NCI-H69 (cell line): Measurements from ENCODE around the gene C9orf78.

Experiments
- DNase-seq: peaks from one replicate; lab custom pipeline; 2025; lab: John Stamatoyannopoulos, UW

C9orf78 gene

DNA sequence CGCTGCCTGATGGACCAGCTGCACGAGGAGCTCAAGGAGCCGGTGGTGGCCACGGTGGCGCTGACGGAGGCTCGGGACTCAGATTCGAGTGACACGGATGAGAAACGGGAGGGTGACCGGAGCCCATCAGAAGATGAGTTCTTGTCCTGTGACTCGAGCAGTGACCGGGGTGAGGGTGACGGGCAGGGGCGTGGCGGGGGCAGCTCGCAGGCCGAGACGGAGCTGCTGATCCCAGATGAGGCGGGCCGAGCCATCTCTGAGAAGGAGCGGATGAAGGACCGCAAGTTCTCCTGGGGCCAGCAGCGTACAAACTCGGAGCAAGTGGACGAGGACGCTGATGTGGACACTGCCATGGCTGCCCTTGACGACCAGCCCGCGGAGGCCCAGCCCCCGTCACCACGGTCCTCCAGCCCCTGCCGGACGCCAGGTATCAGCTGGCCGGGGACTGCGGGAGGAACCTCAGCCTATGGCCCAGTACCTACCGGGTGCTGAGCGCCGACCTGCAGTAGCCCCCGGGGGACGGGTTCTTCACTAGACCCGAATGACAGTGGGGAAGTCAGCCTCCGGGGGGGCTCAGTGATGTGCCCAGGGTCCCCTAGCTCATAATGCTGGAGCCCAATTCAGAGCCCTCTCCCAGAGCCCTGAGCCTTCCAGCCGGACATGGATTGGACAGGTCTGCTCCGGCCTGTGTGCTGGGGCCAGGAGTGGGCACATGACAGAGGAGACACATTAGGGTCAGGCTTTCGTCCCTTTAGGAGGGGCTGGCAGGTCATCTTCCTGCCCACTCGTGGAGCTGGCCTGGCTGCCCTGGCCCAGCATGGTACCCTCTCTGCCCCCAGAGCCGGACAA, 33.2 kb upstream of the C9orf78 start:
- no peak for DNase-seq

DNA sequence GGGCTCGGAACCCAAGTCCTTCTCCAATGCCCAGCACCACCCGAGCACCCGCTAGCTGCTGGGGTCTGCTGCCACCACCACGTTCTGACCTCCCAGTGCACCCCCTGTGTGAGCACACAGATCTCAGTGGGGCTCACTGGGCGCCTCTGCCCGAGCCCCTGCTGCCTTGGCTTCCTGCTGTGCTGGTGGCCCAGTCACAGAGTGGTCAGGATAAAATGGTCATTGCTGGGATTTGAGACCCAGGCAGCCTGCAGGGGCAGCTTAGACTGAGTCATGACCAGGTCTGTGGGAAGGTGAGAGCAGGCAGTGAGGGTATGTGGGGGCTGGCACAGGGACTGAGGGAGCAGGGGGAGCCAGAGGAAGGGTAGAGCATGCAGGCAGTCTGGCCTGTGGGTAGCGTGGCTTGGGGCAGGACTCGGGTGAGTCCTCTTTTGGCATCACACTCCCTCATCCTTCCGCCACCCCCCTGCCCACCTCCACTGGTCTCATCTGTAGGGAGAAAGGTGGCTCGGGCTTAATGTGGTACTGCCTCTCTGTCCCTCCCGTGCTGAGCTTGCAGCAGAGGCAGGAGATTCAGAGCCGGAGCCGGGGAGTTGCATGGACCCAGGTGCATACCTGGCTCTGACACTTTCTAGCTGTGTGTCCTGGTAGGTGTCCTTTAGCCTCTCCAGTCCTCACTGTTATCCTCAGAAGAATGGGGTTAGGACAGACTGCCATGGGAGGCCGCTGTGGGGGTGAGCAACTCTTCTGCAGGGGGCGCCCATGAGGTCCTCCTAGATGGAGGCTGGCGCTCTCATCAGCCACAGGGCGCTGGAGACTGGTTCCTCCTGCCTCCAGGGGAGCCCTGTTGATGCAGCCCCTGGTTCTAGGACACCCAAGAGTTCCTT, 32.3 kb upstream of the C9orf78 start:
- no peak for DNase-seq

DNA sequence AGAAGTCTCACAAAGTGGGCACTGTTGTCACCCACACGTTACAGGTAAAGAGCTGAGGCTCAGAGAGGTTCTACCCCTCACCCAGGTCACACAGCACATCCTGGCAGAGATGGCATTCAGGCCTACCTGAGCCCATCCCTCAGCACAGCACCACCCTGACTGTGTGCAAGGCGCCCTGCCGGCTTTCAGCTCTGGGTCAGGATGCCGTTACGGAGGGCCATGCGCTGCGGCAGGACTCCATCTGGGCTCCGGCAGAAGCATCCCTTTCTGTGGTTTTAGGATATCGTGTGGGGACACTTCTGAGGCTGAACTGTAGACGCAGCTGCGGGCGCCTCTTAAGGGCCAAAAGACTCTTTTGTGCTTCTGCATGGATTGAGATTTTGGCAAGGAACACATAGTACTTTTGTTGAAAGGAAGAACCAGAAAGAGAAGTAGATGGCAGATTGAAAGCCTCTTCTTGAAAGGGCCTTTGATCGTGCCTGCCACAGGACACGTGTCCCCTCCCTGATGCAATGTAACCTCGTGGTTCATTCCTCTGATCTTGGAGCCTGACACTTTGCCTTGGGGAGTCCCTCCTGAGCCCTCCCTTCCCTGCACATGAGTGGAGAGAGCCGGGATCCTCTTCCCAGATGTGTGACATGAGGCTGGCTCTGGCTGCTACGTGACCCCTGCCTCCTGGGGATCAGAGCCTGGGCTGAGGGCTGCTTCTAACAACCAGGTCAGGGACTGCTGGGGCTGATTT, 31.5 kb upstream of the C9orf78 start:
- DNase-seq, result no peak

DNA sequence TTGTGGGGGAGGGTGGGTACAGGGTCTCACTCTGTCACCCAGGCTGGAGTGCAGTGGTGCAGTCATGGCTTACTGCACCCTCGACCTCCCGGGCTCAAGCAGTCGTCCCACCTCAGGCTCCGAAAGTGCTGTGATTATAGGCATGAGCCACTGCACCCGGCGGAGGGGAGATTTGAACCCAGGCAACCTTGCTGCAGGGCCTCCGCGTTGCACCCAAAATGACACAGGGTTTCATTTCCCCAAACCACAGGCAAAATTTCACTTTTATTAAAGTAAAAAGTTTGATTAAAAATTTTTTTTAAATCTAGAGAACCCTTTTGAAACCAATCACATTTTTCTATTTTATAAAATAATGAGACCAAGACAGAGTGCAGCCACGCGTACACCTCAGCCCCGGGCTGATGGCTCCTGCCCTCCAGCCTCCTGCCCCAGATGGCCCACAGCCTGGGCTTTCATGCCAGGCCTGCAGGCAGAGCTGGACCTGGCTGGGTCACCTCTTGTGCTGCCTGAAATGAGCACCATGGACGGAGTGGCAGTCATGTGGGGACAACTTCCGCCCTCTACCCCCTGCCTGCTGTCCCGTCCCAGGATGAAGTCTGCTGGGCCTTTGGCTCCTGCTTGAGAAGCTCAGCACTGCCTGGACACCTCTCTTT, 30.7 kb upstream of the C9orf78 start:
- DNase-seq, result no peak

DNA sequence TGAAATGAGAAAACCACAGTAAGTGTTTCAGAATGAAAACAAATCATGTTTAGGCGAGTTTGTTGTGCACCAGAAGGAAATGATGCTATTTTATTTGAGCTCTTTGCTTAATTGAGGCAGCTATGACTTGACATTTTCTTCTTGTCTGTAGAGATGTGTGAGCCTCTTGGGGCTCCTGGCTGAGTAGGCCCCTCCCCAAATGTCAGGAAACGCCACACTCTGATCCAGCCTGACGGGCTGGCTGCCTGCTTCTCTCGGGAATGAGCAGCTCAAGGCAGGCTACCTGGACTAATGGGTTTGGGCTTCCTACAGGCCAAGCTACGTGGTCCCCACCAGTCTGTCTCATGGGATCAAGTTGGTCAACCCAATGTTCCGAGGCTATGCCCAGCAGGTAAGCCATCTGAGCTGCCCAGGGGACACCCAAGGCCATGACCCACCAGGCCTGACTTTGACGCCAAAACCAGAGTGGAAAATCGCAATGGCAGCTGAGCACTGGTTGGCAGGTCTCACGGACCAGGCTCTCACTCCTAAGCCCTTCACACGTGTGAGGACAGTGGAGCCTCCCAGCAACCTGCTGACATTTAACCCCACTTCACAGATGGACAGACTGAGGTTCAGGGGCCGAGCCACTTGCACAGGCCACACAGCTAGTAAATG, 30.0 kb upstream of the C9orf78 start:
- no peak for DNase-seq

DNA sequence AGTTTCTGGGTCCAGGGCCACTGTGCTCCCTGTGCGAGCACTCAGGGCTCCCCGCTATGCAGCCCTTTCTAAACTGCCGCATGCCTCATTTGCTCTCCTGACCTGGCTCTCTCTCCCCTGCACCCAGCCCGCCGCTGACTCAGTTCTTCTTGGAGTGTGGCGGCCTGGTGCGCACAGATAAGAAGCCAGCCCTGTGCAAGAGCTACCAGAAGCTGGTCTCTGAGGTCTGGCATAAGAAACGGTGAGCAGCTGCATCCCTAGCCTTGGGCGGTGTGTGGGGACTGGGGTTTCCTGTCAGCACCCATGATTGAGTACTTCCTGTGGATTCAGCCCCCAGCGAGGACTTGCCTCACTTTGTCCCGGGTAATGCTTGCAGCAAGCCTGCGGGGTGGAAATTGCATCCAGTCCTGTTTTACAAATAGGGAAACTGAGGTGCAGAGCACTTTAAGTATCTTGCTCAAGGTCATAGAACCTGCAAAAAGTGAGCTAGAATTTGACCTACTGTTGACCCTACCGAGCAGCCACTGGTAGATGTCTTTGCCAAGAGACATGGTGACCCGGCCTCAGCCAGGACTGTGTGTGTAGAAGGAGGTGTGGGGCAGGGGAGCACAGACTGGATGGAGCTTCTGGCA, 28.1 kb upstream of the C9orf78 start:
- peak; percentile 86 for DNase-seq

DNA sequence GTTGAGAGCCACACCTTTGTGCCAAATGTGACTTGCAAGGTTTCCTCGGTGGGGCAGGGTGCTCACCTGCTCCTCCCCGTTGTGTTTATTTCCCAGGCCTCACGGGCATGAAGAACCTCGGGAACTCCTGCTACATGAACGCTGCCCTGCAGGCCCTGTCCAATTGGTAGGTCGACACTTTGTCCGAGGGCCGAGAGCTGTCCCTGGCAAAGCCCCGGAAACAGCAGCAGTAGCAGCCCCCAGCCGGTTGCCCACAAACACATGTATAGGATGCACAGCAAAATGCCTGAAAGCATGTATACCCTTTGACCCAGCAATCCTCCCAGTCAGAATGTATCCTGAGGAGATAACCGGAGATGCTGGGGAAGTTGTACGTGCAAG, 26.4 kb upstream of the C9orf78 start:
- no peak for DNase-seq

DNA sequence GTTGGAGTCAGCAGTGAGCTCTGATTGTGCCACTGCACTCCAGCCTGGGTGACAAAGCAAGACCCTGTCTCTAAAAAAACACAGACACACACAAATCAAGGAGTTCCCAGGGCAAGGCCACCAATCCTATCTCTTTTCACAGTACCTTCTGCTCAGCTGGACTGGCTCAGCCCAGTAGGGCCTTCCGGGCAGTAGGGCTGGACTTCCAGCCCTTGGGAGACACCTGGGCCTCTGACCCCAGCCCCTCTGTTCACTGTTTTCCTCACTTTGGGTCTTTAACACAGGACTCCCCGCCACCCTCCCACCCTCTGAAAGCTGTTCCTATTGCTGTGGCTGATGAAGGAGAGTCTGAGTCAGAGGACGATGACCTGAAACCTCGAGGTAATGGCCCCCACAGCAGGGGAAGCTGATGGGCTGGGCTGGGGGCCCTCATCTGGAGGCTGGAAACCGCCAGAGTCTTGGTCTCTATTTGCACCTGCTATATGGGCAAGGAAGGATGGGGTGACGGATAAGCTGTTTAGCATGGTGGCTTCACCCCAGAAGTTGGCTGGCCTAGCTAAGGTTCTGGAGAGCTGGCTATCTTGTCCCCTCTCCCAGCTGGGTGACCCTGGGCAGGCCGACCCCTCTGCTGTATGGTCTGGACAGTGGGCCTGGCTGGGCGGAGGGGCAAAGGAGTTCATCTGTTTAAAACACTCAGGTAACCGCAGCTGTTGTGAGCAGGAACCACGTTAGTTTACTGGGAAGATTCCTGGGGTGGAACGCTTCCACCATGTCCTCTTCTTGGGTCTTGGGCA, 25.8 kb upstream of the C9orf78 start:
- no peak for DNase-seq

DNA sequence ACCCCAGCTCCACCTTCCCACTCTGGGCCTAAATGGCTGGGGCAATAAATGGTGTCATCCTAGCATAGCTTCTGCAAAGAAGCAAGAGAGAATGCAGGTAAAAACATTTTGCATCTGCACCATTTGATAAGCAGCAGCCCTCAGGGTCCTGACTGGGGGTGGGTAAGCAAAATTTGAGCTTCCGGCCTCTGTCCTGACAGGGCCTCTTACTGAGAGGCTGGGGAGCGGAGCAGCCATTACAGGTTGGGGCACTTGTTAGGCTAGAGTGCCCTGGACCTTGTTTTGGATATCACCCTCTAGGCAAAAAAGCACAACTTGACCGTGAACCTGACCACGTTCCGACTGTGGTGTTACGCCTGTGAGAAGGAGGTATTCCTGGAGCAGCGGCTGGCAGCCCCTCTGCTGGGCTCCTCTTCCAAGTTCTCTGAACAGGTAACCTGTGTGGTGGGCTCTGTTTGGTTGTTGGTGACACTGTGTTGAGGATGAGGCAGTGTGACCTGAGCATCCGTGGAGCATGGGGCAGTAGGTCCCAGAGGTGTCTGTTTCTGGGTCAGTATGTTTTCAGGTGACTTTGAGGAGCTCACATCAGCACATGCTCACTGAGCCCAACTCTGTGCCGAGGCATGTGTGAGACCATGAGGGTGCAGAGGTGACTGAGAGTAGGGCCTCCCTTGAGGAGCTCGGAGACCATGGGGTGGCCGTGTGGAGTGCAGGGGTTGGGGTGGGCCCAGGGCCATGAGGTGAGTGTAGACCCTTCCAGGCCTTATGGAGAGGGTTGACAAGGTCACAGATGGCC, 23.3 kb upstream of the C9orf78 start:
- no peak for DNase-seq

DNA sequence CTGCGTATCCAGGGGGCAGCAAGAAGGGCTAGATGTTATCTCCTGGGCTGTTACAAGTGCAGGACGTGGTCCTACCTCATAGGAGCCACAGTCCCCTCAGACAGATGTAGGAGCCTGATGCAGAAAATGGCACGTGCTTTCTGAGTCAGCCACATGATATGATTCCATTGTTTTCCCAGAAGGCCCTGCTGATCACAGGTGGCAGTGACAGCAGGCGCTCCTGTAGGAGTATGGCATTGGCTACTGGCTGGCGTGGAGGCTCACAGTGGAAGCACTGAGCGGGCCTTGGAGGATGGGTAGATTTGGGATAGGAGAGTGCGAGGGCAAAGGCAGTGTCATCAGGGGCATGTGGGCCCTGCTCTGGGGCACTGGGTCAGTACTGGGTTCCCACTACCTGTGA, 22.1 kb upstream of the C9orf78 start:
- DNase-seq, result no peak

DNA sequence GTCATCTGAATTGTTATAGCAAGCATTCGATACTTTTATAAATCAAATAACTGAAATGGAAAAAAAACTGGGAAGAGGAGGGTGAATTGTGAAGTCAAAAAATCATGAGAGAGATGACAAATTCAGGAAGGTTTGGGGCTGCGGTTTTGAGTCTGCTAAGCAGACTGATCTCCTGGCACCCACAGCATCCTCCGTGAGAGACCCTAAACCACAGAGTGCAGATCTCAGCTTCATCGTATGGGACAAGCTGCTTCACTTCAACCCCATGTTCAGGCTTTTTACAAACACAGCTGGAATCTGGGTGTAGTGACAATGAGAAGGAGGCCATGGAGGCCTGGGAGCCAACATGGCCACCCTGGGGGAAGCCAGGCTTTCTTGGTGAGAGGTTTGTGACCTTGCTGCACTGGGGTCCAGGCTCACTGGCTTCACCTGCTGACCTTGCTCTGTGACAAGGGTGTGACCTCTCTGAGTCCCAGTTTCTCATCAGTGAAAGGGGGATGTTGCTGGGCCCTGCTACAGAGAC, 19.6 kb upstream of the C9orf78 start:
- no peak for DNase-seq

DNA sequence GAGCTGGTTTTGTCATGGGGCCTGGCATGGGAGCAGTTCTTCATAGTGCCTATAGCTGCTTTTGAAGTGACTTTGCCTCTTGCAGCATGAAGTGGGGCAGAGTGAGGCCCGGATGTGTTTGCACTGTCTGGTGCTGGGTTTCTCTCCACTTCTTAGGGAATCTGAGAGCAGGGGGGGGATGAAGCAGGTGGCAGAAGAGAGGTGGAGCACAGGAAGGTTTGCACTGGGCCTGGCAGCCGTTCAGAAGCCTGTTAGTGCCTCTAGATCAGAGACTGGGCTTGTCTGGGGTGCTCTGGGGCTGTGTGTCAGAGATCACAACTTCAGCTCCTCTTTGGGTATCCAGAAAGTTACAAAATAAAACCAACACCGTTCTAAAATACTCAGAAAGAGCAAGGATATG, 18.5 kb upstream of the C9orf78 start:
- peak; percentile 22 for DNase-seq

DNA sequence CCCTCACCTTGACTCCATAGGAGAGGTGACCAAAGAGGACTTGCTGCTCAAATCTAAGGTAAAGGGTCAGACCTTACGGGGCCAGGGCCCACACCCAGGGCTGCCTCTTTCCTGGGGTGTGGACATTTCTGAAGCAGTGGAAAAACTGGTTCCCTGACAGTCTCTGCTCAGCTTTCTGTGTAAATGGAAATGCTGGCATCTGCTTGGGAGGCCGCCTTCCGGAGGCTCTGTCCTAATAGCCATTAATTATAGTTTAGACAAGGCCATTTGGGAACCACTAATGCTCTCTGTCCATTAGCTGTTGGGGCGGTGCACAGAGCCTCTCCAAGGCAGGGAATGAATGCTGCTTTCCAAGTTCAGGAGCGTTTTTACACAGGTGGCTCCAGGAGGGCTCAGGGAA, 17.5 kb upstream of the C9orf78 start:
- peak; percentile 82 for DNase-seq

DNA sequence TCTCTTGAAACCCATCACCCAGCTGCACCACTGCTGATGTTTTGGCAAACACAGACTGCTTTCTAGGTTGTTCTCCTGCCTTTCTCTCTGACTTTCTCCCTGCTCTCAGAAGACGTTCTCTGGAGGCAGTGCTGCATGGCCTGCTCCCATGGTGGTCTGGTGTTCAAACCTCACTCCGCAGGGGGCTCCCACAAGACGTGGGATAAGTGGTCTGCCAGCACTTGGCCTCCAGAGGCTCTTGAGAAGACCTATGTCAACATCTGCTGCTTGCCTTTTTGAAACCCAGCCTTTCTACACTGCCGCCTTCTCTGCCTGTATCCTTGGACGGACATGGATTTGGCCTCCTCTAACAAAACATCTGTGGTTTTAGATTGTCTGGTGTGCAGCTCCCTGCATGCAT, 16.7 kb upstream of the C9orf78 start:
- DNase-seq, result no peak

DNA sequence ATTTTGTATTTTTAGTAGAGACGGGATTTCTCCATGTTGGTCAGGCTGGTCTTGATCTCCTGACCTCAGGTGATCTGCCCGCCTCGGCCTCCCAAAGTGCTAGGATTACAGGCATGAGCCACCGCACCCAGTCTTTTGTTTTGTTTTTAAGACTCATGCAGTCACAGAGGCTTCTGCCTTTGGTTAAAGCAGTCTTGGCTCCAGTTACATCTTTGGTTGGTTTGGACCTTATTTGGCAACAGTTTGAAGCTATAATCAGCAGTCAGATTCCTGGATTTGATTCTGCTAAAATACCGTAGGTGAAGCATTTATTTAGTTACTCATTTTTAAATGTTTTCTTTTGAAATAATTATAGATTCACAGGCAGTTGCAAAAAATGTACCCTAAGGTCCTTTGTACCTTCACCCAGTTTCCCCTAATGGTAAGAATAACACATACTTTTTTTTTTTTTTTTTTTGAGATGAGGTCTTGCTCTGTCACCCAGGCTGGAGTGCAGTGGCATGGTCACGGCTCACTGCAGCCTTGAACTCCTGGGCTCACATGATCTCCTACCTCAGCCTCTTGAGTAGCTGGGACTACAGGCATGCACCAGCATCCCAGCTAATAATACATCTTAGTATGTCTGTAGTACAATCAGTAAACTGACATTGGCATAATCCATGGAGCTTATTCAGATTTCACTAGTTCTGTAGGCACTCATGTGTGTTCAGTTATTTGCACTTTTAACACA, 15.9 kb upstream of the C9orf78 start:
- no peak for DNase-seq

DNA sequence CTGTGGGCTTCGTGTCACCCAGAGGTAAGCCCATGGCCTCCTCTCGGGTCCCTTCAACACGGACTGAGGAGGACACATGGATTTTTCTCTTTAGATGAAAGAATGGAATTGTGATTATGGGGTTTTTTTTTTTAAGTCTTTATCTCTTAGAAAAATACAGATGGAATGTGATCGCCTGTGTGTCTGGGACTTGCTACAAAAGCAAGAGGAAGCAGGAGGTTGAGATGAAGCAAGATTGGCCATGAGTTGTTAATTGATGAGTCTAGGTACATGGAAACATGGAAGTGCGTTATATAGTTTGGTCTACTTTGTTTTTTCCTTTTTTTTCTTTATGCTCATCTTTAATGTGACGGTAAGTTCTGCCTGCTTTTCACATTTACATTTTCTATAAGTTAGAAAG, 14.8 kb upstream of the C9orf78 start:
- DNase-seq, result no peak

DNA sequence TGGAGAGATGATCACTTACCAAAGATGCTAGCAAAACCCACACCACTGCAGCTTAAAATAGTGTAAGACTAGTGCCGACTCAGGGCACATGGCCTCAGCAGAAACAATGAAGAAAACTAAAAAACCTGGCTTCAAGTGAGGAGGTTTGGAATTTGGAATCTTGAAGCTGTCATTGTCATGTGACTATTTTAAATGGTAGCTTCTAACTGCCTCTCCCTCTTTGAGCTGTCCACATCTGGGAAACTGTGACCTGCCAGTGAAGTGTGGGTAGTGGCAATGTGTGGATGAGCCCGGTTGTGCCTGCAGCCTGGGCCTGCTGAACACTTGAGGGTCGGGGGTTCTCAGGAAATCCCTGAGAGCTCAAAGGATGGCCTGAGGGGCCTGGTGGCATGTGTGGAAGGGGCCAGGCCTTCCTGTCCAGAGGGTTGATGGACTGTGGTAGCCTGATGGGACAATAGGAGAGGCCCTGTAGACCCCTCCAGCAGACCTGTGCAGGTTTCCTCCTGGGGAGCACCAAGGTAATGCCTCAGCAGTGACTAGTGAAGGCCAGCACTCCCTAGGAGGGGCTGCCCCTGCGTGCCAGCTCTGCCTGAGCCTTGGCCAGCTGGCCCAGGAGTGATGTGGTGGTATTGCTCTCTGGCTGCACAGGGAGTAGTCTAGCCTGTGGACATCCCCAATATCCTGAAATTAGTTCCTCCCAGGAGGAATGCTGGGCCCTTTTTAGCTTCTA, 13.8 kb upstream of the C9orf78 start:
- DNase-seq, result no peak

DNA sequence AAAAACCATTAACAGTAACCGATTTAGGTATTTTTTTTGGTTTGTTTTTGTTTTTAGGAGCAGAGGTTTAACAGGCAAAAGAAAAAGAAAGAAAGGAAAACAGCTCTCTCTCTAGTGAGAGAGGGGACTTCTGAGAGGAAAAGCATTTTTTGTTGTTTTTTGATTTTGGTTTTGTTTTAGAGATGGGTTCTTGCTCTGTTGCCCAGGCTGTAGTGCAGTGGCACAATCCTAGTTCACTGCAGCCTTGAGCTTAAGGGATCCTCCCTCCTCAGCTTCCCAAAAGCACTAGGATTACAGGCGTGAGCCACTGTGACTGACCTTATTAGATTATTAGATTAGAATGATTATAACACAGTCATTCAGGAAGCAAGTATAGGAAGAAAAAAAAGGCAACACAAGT, 10.3 kb upstream of the C9orf78 start:
- DNase-seq, result no peak
